ENCODE measurements around the gene THBS3. TPM values are rescaled to one million over a fixed set of nuclear protein-coding genes. Genes with fewer than 3 reads are reported as not detected.
A peak's percentile ranks its signal among the peaks of the same experiment; 100 is the strongest.
"Not testable (repeated sequence)": the region's sequence is repeated elsewhere in the genome, so short reads cannot be mapped to it uniquely, and the experiment has no call there.

The THBS3 gene
- total and polyA plus RNA-seq, 2 experiments from 2014 or later, result 19.8 to 39.9 TPM

DNA sequence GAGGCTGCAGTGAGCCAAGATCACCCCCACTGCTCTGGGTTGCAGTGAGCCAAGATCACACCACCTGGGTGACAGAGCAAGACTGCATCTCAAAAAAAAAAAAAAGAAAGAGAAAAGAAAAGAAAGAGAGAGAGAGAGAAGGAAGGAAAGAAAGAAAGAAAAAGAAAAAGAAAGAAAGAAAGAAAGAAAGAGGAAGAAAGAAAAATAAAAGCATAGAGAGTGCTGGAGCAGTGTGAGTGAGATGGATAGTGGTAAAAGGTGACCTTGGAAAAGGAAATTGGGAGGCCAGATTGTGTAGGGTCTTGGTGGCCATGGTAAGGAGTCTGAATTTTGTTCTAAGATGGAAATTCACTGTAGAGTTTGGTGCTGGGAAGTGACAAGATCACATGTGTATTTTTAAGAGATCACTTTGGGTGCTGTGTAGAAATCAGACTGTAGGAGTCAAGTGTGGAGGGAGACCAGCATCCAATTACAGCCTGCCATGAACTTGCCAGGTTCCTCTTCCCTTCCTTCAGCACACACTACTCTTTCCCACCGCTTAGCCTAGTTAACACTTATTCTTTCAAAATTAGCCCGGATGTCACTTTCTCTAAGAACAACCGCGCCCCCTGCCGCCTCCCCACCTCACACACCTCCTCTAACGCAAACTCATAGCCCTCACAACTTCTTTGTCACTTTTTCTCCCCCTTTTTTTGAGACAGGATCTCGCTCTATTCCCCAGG lies 18.7 kb upstream of the THBS3 start:
- Histone ChIP-seq H3K27ac (peak overlapping the region; percentile 86), H3K27me3 (no peaks in the 10 kb centered on the region), H3K36me3 (replicated peaks; ENCODE audit: insufficient read depth, low read depth) (no peaks in the 10 kb centered on the region), H3K4me1 (ENCODE audit: insufficient read depth) (peaks cover 27% of the 10 kb centered on the region), H3K9me3 (ENCODE audit: low read depth) (no peaks in the 10 kb centered on the region), H4K20me1 (ENCODE audit: insufficient read depth, poor library complexity, severe bottlenecking) (no peaks in the 10 kb centered on the region), H3K79me2 (peaks cover 11% of the 10 kb centered on the region), H2AFZ (peak overlapping the region; percentile 41), H3K4me2 (peak overlapping the region; percentile 78), H3K4me3 (peak overlapping the region; percentile 21), H3K9me2 (replicated peaks; ENCODE audit: insufficient read depth) (no peaks in the 10 kb centered on the region)
- no peak for TF ChIP-seq EZH2phosphoT487 (IDR thresholded peaks at IDR 0.05; ENCODE audit: low read depth, severe bottlenecking, unreplicated experiment)
- TF ChIP-seq, protein P1, sequence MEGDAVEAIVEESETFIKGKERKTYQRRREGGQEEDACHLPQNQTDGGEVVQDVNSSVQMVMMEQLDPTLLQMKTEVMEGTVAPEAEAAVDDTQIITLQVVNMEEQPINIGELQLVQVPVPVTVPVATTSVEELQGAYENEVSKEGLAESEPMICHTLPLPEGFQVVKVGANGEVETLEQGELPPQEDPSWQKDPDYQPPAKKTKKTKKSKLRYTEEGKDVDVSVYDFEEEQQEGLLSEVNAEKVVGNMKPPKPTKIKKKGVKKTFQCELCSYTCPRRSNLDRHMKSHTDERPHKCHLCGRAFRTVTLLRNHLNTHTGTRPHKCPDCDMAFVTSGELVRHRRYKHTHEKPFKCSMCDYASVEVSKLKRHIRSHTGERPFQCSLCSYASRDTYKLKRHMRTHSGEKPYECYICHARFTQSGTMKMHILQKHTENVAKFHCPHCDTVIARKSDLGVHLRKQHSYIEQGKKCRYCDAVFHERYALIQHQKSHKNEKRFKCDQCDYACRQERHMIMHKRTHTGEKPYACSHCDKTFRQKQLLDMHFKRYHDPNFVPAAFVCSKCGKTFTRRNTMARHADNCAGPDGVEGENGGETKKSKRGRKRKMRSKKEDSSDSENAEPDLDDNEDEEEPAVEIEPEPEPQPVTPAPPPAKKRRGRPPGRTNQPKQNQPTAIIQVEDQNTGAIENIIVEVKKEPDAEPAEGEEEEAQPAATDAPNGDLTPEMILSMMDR (IDR thresholded peaks at IDR 0.05; ENCODE audit: poor library complexity), result peak; percentile 64
- WGBS (ENCODE audit: low lambda C conversion rate, missing lambda C conversion rate), result 2% methylated on average over 7 of the region's 7 CpGs
- peak; percentile 81 for DNase-seq (ENCODE audit: low spot score)

DNA sequence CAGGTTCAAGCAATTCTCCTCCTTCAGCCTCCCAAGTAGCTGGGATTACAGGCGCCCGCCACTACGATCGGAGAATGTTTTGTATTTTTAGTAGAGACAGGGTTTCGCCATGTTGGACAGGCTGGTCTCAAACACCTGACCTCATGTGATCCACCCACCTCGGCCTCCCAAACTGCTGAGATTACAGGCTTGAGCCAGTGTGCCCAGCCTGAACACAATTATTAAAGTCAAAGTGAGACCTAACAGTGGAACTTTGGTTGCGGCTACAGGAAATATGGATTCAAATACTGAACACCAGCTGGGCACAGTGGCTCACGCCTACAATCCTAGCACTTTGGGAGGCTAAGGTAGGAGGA lies 17.7 kb upstream of the THBS3 start:
- DNase-seq (ENCODE audit: low spot score); H3K9me3 ChIP-seq (ENCODE audit: low read depth); H4K20me1 ChIP-seq (ENCODE audit: insufficient read depth, poor library complexity, severe bottlenecking); H3K9me2 ChIP-seq (replicated peaks; ENCODE audit: insufficient read depth); H3K27me3 ChIP-seq; H3K36me3 ChIP-seq (replicated peaks; ENCODE audit: insufficient read depth, low read depth); H2AFZ ChIP-seq; H3K4me3 ChIP-seq: not testable (repeated sequence)
- peaks cover 11% of the 10 kb centered on the region for H3K79me2 ChIP-seq
- peak overlapping the region; percentile 86 for H3K27ac ChIP-seq
- H3K4me1 ChIP-seq (ENCODE audit: insufficient read depth), result peaks cover 28% of the 10 kb centered on the region
- H3K4me2 ChIP-seq, result peak overlapping the region; percentile 78
- WGBS (ENCODE audit: low lambda C conversion rate, missing lambda C conversion rate), result 95% methylated on average over 8 of the region's 8 CpGs

DNA sequence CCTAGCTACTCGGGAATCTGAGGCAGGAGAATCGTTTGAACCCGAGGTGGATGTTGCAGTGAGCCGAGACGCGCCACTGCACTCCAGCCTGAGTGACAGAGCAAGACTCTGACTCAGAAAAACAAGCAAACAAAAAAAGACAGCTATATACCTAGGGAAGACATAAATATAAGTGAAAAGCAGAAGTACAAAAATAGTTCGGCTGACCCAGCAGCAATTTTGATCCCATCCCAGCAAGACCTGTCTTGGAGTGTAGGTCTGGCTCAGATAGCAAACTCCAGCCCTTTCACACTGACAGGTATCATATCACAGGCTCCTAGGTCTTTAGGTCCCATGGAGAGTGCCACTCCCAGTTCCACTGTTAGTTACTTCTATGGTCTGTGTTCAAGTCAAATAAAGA lies 15.3 kb upstream of the THBS3 start:
- TF ChIP-seq EZH2 (IDR thresholded peaks at IDR 0.05; ENCODE audit: borderline replicate concordance), result no peak
- TF ChIP-seq, protein P1 (IDR thresholded peaks at IDR 0.05; ENCODE audit: poor library complexity), result no peak
- no peak for TF ChIP-seq EZH2phosphoT487 (IDR thresholded peaks at IDR 0.05; ENCODE audit: low read depth, severe bottlenecking, unreplicated experiment)
- 93% methylated on average over 7 of the region's 7 CpGs for WGBS (ENCODE audit: low lambda C conversion rate, missing lambda C conversion rate)

DNA sequence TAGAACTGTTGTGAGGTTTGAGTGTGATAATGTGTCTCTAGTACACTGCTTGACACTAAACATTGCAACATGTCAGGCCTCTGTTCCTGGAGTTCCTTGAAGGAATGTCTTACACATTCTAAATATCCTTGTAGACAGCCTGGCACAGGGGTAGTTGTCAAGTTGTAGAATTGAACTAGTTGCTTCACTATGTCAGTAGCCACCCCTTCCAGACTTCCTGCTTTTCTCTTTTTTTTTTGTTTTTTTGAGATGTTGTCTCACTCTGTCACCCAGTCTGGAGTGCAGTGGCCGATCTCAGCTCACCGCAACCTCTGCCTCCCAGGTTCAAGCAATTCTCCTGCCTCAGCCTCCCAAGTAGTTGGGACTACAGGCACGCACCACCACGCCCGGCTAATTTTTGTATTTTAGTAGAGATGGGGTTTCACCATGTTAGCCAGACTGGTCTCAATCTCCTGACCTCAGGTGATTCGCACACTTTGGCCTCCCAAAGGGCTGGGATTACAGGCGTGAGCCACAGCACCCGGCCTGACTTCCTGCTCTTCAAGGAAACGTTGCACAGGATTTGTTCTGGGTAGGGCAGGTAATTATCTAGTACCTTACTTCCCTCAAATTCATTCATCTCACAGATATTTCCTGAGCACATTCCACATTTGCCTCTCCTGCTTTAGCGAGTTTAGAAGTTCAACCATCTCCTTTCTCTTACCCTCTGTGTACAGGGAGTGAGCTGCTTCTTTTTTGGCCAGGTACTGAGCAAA lies 12.7 kb upstream of the THBS3 start:
- H3K4me2 ChIP-seq; H3K9me2 ChIP-seq (replicated peaks; ENCODE audit: insufficient read depth); H4K20me1 ChIP-seq (ENCODE audit: insufficient read depth, poor library complexity, severe bottlenecking); H3K36me3 ChIP-seq (replicated peaks; ENCODE audit: insufficient read depth, low read depth); DNase-seq (ENCODE audit: low spot score); H3K27me3 ChIP-seq; H2AFZ ChIP-seq; H3K4me3 ChIP-seq; H3K79me2 ChIP-seq; H3K9me3 ChIP-seq (ENCODE audit: low read depth): not testable (repeated sequence)
- H3K27ac ChIP-seq, result peak overlapping the region; percentile 82
- H3K4me1 ChIP-seq (ENCODE audit: insufficient read depth), result peaks cover 16% of the 10 kb centered on the region
- 85% methylated on average over 10 of the region's 10 CpGs for WGBS (ENCODE audit: low lambda C conversion rate, missing lambda C conversion rate)

More for the DNA sequence above, 15.3 kb upstream of the THBS3 start:
- peaks cover 29% of the 10 kb centered on the region for H3K4me1 ChIP-seq (ENCODE audit: insufficient read depth)
- no peak overlapping the region for H3K27ac ChIP-seq
- no peak overlapping the region for H2AFZ ChIP-seq
- no peaks in the 10 kb centered on the region for H3K27me3 ChIP-seq
- DNase-seq (ENCODE audit: low spot score), result no peak
- H3K4me3 ChIP-seq, result no peak overlapping the region
- H4K20me1 ChIP-seq (ENCODE audit: insufficient read depth, poor library complexity, severe bottlenecking), result no peaks in the 10 kb centered on the region
- peaks cover 11% of the 10 kb centered on the region for H3K79me2 ChIP-seq
- H3K4me2 ChIP-seq, result no peak overlapping the region
- no peaks in the 10 kb centered on the region for H3K9me2 ChIP-seq (replicated peaks; ENCODE audit: insufficient read depth)
- no peaks in the 10 kb centered on the region for H3K9me3 ChIP-seq (ENCODE audit: low read depth)
- no peaks in the 10 kb centered on the region for H3K36me3 ChIP-seq (replicated peaks; ENCODE audit: insufficient read depth, low read depth)
